B cell (primary cell): ENCODE measurements around the gene FSTL3. TPM values are rescaled to one million over a fixed set of nuclear protein-coding genes. Genes with fewer than 3 reads are reported as not detected.

Source experiments
- ATAC-seq: fragments of 200-7000 bp; cut with Tn5 transposase; one replicate; pipeline ENCODE4 v1.10.0; 2021; ENCODE audit warnings: low read depth, mild to moderate bottlenecking, moderate number of reproducible peaks, moderate library complexity
- CTCF ChIA-PET: fragments of 350-600 bp; sonication (Branson Sonifier 250); formaldehyde crosslinking; loops from one replicate; lab custom pipeline; 2021; ENCODE audit warnings: antibody characterized with exemption, inconsistent platforms; lab: Charles Lee
- POLR2A ChIA-PET: fragments of 350-600 bp; sonication (Branson Sonifier 250); formaldehyde crosslinking; loops from one replicate; lab custom pipeline; 2021; ENCODE audit warnings: antibody characterized with exemption; lab: Charles Lee
- DNase-seq: peaks from one replicate; pipeline ENCODE4 v3.0.0; 2013
- H2AFZ ChIP-seq: 2 replicates; pipeline ENCODE4 v1.6.1; 2012; ENCODE audit warnings: mild to moderate bottlenecking, low read depth, low read length; ENCODE audit not compliant: insufficient read depth, poor library complexity, severe bottlenecking
- H3K27ac ChIP-seq, 2 donors: 1 replicate in 1 of 2; 2 replicates in 1 of 2; pipeline ENCODE4 v1.5.1; 2012 to 2013; ENCODE audit warnings: low read length in 2 of 2, mild to moderate bottlenecking in 2 of 2, moderate library complexity in 1 of 2
- H3K27me3 ChIP-seq, 4 experiments: fragments of 200-600 bp in 1 of 4; sonication (generic) in 1 of 4; replicated peaks in 1 of 4; 1 replicate in 2 of 4; 2 replicates in 2 of 4; pipeline versions ENCODE4 v1.6.1 to v1.7.0; 2013 to 2016; ENCODE audit warnings: low read length in 3 of 4, mild to moderate bottlenecking in 2 of 4, mixed read lengths in 1 of 4, moderate library complexity in 1 of 4; ENCODE audit not compliant: insufficient read depth in 4 of 4, control insufficient read depth in 3 of 4; ENCODE audit errors: control extremely low read depth in 1 of 4
- H3K36me3 ChIP-seq, 2 experiments: replicated peaks in 1 of 2; 1 replicate in 1 of 2; 2 replicates in 1 of 2; pipeline versions ENCODE4 v1.6.1 to v1.7.1; 2013; ENCODE audit warnings: low read length in 1 of 2; ENCODE audit not compliant: insufficient read depth in 2 of 2, control insufficient read depth in 1 of 2; ENCODE audit errors: control extremely low read depth in 1 of 2, extremely low read depth in 1 of 2
- H3K4me1 ChIP-seq, 2 donors: fragments of 200-600 bp in 1 of 2; sonication (generic) in 1 of 2; 1 replicate in 1 of 2; 2 replicates in 1 of 2; pipeline versions ENCODE4 v1.5.1 to v1.6.1; 2013 to 2017; ENCODE audit warnings: low read length in 2 of 2; ENCODE audit not compliant: control insufficient read depth in 2 of 2, insufficient read depth in 2 of 2
- H3K4me2 ChIP-seq: replicated peaks from 2 replicates; pipeline ENCODE3; 2012; ENCODE audit warnings: mild to moderate bottlenecking, low read depth, low read length; ENCODE audit not compliant: poor library complexity, severe bottlenecking
- H3K4me3 ChIP-seq, 5 experiments: fragments of 200-600 bp in 1 of 5; sonication (generic) in 1 of 5; 1 replicate in 3 of 5; 2 replicates in 2 of 5; pipeline versions ENCODE4 v1.5.1 to v1.7.0; 2011 to 2016; ENCODE audit warnings: low read length in 4 of 5, mild to moderate bottlenecking in 4 of 5, low read depth in 2 of 5, control low read depth in 1 of 5, moderate library complexity in 1 of 5; ENCODE audit not compliant: insufficient read depth in 1 of 5; ENCODE audit errors: control extremely low read depth in 1 of 5, extremely low read depth in 1 of 5
- H3K79me2 ChIP-seq: fragments of 200-600 bp; sonication (generic); one replicate; pipeline ENCODE4 v1.6.0; 2016; ENCODE audit warnings: low read length; ENCODE audit not compliant: control insufficient read depth, insufficient read depth
- H3K9ac ChIP-seq: fragments of 200-600 bp; sonication (generic); 2 replicates; pipeline ENCODE4 v1.6.1; 2017; ENCODE audit warnings: mild to moderate bottlenecking, low read length, moderate library complexity
- H3K9me3 ChIP-seq, 3 donors: one replicate each; pipeline versions ENCODE4 v1.6.1 to v1.7.1; 2013; ENCODE audit warnings: low read length in 2 of 3; ENCODE audit not compliant: control insufficient read depth in 2 of 3, insufficient read depth in 1 of 3; ENCODE audit errors: control extremely low read depth in 1 of 3
- H4K20me1 ChIP-seq: 2 replicates; pipeline ENCODE4 v1.6.0; 2012; ENCODE audit warnings: mild to moderate bottlenecking, low read length; ENCODE audit not compliant: insufficient read depth, control insufficient read depth, poor library complexity, severe bottlenecking
- H3K27ac Mint-ChIP-seq: one replicate; pipeline ENCODE4 v1.8.0; 2021; ENCODE audit warnings: mixed read lengths
- H3K27me3 Mint-ChIP-seq: one replicate; pipeline ENCODE4 v1.8.0; 2021; ENCODE audit warnings: mixed read lengths
- H3K4me1 Mint-ChIP-seq: one replicate; pipeline ENCODE4 v1.8.0; 2021; ENCODE audit warnings: mixed read lengths
- H3K4me3 Mint-ChIP-seq: one replicate; pipeline ENCODE4 v1.8.0; 2021; ENCODE audit warnings: mixed read lengths
- H3K9me3 Mint-ChIP-seq: one replicate; pipeline ENCODE4 v1.8.0; 2022; ENCODE audit warnings: mixed read lengths; ENCODE audit not compliant: insufficient read depth
- EZH2 ChIP-seq: IDR thresholded peaks from 2 replicates; pipeline ENCODE4 v1.6.1; 2012; ENCODE audit warnings: borderline replicate concordance, low read depth, mild to moderate bottlenecking, moderate library complexity, low read length; ENCODE audit not compliant: insufficient read depth, poor library complexity, severe bottlenecking
- WGBS: methylation state at CpG from one replicate; pipeline ENCODE4 v1.1.5; 2013; ENCODE audit warnings: missing lambda C conversion rate; ENCODE audit not compliant: insufficient coverage; 5-methylcytosine and 5-hydroxymethylcytosine counted together
- intact Hi-C: fragments of 100-400 bp; cut with micrococcal nuclease; formaldehyde crosslinking; loops from one replicate; pipeline ENCODE4 v1.10.0; 2022
- polyA plus RNA-seq: library from polyadenylated mRNA; depleted of rRNA; stranded (reverse); fragments of >200 nt; gene quantifications from 2 replicates; pipeline ENCODE4 v1.2.3, GENCODE V29; 2012
- total RNA-seq, 2 donors: library from RNA; stranded (reverse); fragments of 120-200 nt in 1 of 2; gene quantifications; 1 replicate in 1 of 2; 2 replicates in 1 of 2; pipeline versions ENCODE4 v1.2.3 to v1.2.4, GENCODE V29; 2013 to 2022
- TF ChIP-seq, protein P1 (sequence below): fragments of 200-600 bp; IDR thresholded peaks from one replicate; pipeline ENCODE4 v1.8.0; 2022; ENCODE audit warnings: antibody characterized with exemption, mild to moderate bottlenecking

Gene FSTL3
- total and polyA plus RNA-seq, 2 donors (not counting 1 experiment from before 2014, with no cell fraction given): 2.6 to 5.8 TPM

DNA sequence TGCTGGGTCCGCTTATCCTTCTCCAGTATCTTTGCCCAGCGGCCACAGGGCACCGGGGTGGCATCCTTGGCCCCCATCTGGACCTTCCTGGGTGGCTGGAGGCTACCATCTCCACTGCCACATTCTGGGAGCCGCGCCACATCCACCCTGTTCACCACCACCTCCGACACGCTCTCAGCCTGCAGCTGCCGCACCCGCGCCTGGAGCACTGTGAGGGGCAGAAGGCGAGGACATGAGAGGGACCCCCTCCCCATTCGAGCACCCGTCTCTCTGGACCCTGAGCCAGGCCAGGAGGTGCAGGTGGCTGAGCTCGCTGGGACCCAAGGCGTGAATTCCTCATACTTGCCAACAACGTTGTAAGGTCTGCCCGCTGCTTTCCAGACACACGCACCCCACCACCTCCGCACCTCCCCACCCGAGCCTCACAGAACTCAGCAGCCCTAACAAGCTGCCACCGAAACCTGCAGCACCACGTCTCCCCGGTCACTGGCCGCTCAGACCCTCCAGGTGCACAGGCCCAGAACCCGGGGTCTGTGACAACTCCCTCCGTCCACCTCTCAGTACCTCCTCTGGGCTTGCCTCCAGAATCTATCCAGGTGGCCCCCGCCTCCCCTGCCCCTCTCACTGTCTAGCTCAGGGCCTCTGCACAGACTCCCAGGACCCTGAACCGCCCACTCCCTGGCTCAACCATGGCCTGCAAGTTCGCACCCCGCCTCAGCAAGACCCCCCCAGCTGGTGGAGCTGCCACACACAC, 46.1 kb upstream of the FSTL3 start:
- no peak overlapping the region for H3K27ac Mint-ChIP-seq
- no peaks in the 10 kb centered on the region for H3K27me3 Mint-ChIP-seq
- Histone ChIP-seq H3K4me1 (peaks cover 14 to 24% of the 10 kb centered on the region in 2 donors), H3K9ac (no peak overlapping the region), H3K27ac (no peak overlapping the region), H3K4me2 (no peak overlapping the region), H3K4me3 (no peak overlapping the region), H3K27me3 (no peaks in the 10 kb centered on the region), H3K9me3 (no peaks in the 10 kb centered on the region), H3K79me2 (peaks cover 64% of the 10 kb centered on the region), H3K36me3 (peaks cover 0 to 26% of the 10 kb centered on the region in 2 experiments), H4K20me1 (peaks cover 48% of the 10 kb centered on the region), H2AFZ (no peak overlapping the region)
- DNase-seq (no peak), ATAC-seq (no peak)
- TF ChIP-seq, protein P1, sequence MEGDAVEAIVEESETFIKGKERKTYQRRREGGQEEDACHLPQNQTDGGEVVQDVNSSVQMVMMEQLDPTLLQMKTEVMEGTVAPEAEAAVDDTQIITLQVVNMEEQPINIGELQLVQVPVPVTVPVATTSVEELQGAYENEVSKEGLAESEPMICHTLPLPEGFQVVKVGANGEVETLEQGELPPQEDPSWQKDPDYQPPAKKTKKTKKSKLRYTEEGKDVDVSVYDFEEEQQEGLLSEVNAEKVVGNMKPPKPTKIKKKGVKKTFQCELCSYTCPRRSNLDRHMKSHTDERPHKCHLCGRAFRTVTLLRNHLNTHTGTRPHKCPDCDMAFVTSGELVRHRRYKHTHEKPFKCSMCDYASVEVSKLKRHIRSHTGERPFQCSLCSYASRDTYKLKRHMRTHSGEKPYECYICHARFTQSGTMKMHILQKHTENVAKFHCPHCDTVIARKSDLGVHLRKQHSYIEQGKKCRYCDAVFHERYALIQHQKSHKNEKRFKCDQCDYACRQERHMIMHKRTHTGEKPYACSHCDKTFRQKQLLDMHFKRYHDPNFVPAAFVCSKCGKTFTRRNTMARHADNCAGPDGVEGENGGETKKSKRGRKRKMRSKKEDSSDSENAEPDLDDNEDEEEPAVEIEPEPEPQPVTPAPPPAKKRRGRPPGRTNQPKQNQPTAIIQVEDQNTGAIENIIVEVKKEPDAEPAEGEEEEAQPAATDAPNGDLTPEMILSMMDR: no peak
- no peak for TF ChIP-seq EZH2
- ChIA-PET POLR2A (interaction anchor here (0.6 kb wide), 1 partner anchor 209 kb away, joined by 6 read pairs; no protein-coding TSS in a partner anchor), CTCF (no interaction called here)
- intact Hi-C loops: no loop called here
- WGBS: 98% methylated on average over 30 of the region's 30 CpGs
- H3K4me1 Mint-ChIP-seq: peaks cover 23% of the 10 kb centered on the region
- H3K4me3 Mint-ChIP-seq: no peak overlapping the region
- no peaks in the 10 kb centered on the region for H3K9me3 Mint-ChIP-seq

GRCh38 chr19:632579-633067, 43.6 kb upstream of the FSTL3 start:
- Mint-ChIP-seq H3K9me3 (no peaks in the 10 kb centered on the region), H3K4me1 (peaks cover 32% of the 10 kb centered on the region), H3K27ac (peak overlapping the region; percentile 89), H3K4me3 (peak overlapping the region; percentile 91), H3K27me3 (no peaks in the 10 kb centered on the region)
- CTCF ChIA-PET: no interaction called here
- peaks cover 14 to 38% of the 10 kb centered on the region in 2 donors for H3K4me1 ChIP-seq
- peaks cover 62% of the 10 kb centered on the region for H3K79me2 ChIP-seq
- peaks cover 0 to 22% of the 10 kb centered on the region in 2 experiments for H3K36me3 ChIP-seq
- peaks cover 0 to 2% (median 0%) of the 10 kb centered on the region in 4 experiments for H3K27me3 ChIP-seq
- H3K9ac ChIP-seq: peak overlapping the region; percentile 79
- no peak for TF ChIP-seq EZH2
- TF ChIP-seq, protein P1: no peak
- peak overlapping the region; percentile 16 to 75 for H3K27ac ChIP-seq
- intact Hi-C loops: loop anchor here (1.0 to 2.0 kb wide), 3 partner anchors 30 to 60 kb away; partner anchors contain the start of genes BSG and RNF126
- peak overlapping the region; percentile 90 for H3K4me2 ChIP-seq
- H4K20me1 ChIP-seq: peaks cover 46% of the 10 kb centered on the region
- peak overlapping the region; percentile 72 to 93 (median 74) for H3K4me3 ChIP-seq
- 8% methylated on average over 35 of the region's 35 CpGs for WGBS
- POLR2A ChIA-PET: no interaction called here
- no peaks in the 10 kb centered on the region for H3K9me3 ChIP-seq
- H2AFZ ChIP-seq: peak overlapping the region; percentile 87
- ATAC-seq (no peak), DNase-seq (no peak)
